Breast epithelium (tissue), 3 donors: ENCODE data around the gene TPPP.

Experiments used
- POLR2AphosphoS5 ChIP-seq, 3 donors: sonication (generic); formaldehyde crosslinking; IDR thresholded peaks; one replicate each; pipeline ENCODE4 v1.6.1; 2017; ENCODE audit warnings: antibody characterized with exemption in 3 of 3
- TF ChIP-seq, protein P1 (sequence below), 3 donors: fragments of 450-650 bp; IDR thresholded peaks; one replicate each; pipeline ENCODE4 v1.5.1; 2016 to 2017; ENCODE audit warnings: antibody characterized with exemption in 3 of 3, mild to moderate bottlenecking in 3 of 3, moderate library complexity in 3 of 3

DNA sequence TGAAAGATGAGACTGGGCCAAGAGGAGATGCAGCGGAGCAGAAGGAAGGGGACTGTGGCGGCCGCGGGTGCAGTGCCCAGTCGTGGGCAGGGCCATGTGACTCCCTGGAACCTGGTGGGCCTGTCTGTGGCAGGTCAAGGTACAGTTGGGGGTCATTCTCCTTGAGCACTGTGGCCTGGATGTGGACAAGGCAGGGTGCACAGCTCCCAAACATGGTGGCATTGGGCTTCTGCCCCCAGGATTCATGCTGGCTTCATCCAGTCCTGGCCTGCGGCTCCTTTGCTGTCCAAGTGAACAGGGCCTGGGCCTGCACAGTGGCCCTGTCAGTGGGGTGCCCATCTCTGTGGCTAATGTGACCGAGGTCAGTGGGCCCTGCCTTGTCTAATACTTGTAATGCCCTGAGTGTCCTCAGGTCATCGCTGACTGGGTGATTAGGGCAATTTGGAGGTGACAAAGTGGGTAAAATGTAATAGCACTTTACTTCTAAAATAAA lies 41.1 kb downstream of the TPPP start:
- TF ChIP-seq, protein P1, sequence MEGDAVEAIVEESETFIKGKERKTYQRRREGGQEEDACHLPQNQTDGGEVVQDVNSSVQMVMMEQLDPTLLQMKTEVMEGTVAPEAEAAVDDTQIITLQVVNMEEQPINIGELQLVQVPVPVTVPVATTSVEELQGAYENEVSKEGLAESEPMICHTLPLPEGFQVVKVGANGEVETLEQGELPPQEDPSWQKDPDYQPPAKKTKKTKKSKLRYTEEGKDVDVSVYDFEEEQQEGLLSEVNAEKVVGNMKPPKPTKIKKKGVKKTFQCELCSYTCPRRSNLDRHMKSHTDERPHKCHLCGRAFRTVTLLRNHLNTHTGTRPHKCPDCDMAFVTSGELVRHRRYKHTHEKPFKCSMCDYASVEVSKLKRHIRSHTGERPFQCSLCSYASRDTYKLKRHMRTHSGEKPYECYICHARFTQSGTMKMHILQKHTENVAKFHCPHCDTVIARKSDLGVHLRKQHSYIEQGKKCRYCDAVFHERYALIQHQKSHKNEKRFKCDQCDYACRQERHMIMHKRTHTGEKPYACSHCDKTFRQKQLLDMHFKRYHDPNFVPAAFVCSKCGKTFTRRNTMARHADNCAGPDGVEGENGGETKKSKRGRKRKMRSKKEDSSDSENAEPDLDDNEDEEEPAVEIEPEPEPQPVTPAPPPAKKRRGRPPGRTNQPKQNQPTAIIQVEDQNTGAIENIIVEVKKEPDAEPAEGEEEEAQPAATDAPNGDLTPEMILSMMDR (IDR thresholded peaks at IDR 0.05): no peak
- TF ChIP-seq POLR2AphosphoS5 (IDR thresholded peaks at IDR 0.05): no peak
